ENCODE data around the gene SEC14L3. TPM values are rescaled to one million over a fixed set of nuclear protein-coding genes. Genes with fewer than 3 reads are reported as not detected.

Gene SEC14L3
- not detected for total RNA-seq
- under 1 TPM in 1 of 2 donors, not detected in 1; 0.05 TPM for polyA plus RNA-seq

DNA sequence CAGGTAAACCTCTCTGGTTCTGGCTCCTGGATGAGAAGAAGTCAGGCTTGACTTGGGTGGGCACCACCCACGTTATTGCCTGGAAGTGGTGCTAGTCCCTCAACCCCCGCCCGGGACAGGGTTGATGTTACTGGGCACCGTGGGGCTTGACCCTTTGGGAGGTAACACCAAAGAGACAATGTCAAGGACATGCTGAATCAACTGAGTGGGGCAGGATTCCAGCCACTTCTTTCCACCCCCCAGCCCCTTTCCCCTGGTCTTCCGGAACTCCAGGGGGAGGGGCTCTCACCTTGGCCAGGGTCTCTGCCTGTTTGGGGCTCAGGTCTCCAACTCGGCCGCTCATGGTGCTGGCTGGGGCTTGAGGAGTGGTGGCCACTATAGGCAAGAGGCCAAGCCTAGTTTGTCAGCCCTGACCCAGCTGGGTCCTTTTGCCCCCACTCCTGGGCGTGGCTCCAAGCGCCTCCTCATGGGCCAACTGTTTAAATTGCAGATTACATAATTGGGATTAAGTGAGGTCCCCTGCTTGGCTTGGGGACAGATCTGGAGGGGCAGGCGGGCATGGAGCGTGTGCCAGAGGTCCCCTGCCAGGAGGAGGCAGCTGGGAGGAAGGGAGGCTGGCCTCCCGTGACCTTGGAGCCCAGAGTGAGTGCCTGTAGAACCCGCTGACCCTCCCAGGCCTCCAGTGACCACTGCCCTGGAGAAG lies at the start of gene SEC14L3:
Gene SEC14L3, minus strand, starts transcription at position 402 of the 703 bp plus-strand sequence. Its CDS starts 59 bp downstream, at position 343.
- Histone ChIP-seq H3K4me1 (no peaks in the 10 kb centered on the region), H3K36me3 (no peaks in the 10 kb centered on the region), H3K9me3 (no peaks in the 10 kb centered on the region), H3K4me3 (no peak within 1 kb of the TSS), H3K27me3 (no peaks in the 10 kb centered on the region), H3K27ac (no peak within 1 kb of the TSS)
- TF ChIP-seq, protein P1, sequence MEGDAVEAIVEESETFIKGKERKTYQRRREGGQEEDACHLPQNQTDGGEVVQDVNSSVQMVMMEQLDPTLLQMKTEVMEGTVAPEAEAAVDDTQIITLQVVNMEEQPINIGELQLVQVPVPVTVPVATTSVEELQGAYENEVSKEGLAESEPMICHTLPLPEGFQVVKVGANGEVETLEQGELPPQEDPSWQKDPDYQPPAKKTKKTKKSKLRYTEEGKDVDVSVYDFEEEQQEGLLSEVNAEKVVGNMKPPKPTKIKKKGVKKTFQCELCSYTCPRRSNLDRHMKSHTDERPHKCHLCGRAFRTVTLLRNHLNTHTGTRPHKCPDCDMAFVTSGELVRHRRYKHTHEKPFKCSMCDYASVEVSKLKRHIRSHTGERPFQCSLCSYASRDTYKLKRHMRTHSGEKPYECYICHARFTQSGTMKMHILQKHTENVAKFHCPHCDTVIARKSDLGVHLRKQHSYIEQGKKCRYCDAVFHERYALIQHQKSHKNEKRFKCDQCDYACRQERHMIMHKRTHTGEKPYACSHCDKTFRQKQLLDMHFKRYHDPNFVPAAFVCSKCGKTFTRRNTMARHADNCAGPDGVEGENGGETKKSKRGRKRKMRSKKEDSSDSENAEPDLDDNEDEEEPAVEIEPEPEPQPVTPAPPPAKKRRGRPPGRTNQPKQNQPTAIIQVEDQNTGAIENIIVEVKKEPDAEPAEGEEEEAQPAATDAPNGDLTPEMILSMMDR (IDR thresholded peaks at IDR 0.05), result no peak
- no peak for ATAC-seq
- 47 to 48% methylated on average over 13 of the region's 13 CpGs for whole genome bisulfite sequencing, 2 donors
- intact Hi-C loops (cut with DNase I), result no loop called here
- DNase-seq, result no peak
- no peak for FAIRE-seq

DNA sequence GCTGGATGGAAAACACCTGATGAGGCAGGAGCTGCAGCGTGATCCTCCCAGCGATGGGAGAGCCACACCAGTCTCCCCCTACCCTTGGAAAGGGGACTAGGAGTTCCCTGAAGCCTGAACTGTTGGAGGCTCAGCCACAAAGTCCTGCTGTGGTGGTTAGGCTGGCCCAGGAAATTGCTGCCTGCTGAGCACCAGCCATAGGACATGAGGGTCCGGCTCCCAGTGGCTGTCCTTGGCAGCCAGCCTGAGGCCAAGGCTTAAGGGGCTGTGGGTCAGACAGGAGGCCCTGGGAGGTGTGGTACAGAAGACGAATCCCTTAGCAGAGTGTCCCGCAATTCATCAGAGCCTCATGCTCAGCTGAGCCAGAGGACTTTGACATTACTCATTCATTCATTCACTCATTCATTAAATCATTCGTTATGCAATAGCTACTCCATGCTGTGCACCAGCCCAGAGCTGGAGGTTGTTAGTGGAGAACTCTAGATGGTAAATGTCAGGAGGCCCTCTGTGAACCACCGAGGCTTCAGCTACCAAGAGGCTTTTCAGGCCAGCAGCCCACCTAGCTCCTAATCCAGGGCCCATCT lies 48.1 kb upstream of the SEC14L3 start:
- FAIRE-seq (no peak), ATAC-seq (no peak), DNase-seq (no peak)
- intact Hi-C loops (cut with DNase I), result no loop called here
- Histone ChIP-seq H3K4me1 (no peaks in the 10 kb centered on the region), H3K27ac (no peak overlapping the region), H3K36me3 (no peaks in the 10 kb centered on the region), H3K9me3 (no peaks in the 10 kb centered on the region), H3K27me3 (no peaks in the 10 kb centered on the region), H3K4me3 (no peak overlapping the region)
- TF ChIP-seq, protein P1 (IDR thresholded peaks at IDR 0.05), result no peak
- WGBS, 2 donors, result 77 to 84% methylated on average over 7 of the region's 7 CpGs

DNA sequence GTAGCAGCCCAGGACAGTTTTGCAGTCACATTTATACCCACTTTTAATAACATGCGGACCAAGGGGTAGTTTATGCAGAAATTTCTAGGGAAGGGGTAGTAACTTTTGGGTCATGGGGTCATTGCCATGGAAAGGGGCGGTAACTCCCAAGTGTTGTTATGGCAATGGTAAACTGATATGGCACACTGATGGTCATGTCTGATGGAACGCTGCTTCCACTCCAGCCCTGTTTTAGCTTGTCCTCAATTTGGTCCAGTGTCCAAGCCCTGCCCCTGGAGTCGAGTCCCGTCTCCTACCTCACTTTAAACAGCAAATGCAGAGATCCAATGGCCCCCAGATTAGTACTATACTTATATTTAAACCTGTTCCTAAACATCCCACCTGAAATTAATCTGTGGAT lies 44.9 kb upstream of the SEC14L3 start:
- Histone ChIP-seq H3K4me1 (no peaks in the 10 kb centered on the region), H3K36me3 (no peaks in the 10 kb centered on the region), H3K4me3 (no peak overlapping the region), H3K27ac (no peak overlapping the region), H3K9me3 (no peaks in the 10 kb centered on the region), H3K27me3 (no peaks in the 10 kb centered on the region)
- ATAC-seq (no peak), FAIRE-seq (no peak), DNase-seq (no peak)
- TF ChIP-seq, protein P1 (IDR thresholded peaks at IDR 0.05), result no peak
- intact Hi-C loops (cut with DNase I), result no loop called here
- 80 to 92% methylated on average over 5 of the region's 5 CpGs for WGBS, 2 donors

DNA sequence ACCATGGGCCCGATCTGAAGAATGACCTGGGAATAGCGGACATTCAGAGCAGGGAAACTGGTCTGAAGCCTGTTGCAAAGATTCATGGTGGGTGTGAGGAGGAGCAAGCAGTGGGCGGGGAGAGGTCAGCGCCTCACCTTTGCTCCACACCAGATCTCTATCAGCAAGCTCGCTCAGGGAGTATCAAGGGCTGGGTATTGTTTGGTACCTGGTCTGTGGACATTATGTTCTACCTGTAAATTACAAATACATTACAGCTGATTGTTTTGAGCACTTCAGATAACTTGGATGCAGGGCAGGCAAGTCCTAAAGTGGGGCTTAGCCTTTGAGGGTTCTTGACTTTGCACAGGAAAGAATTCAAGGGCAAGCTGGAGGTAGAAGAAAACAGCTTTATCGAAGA lies 44.5 kb upstream of the SEC14L3 start:
- Histone ChIP-seq H3K27ac (no peak overlapping the region), H3K9me3 (no peaks in the 10 kb centered on the region), H3K4me3 (no peak overlapping the region), H3K4me1 (no peaks in the 10 kb centered on the region), H3K36me3 (no peaks in the 10 kb centered on the region), H3K27me3 (no peaks in the 10 kb centered on the region)
- FAIRE-seq (no peak), DNase-seq (no peak), ATAC-seq (no peak)
- intact Hi-C loops (cut with DNase I), result no loop called here
- TF ChIP-seq, protein P1 (IDR thresholded peaks at IDR 0.05), result no peak
- WGBS, 2 donors, result 77 to 87% methylated on average over 6 of the region's 6 CpGs

DNA sequence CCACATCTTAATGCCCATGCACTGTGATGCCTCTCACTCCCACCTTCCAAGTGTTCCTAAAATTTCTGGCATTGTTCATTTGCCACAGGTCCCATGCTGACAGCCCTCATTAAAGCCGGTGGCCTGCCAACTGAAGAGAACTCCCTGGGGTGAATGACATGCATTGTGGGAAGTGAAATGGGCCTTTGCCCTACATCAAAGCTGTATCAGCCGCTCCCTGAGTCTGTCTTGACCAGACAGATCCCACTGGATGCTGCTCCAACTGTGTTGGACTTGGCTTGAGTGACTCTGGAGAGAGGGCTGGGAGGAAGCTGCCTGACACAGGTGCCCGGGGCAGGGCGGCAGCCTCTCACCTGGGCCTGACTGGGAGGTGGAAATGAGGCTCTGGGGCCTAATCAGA lies 42.4 kb upstream of the SEC14L3 start:
- Histone ChIP-seq H3K36me3 (no peaks in the 10 kb centered on the region), H3K27ac (no peak overlapping the region), H3K27me3 (no peaks in the 10 kb centered on the region), H3K4me1 (no peaks in the 10 kb centered on the region), H3K4me3 (no peak overlapping the region), H3K9me3 (no peaks in the 10 kb centered on the region)
- TF ChIP-seq, protein P1 (IDR thresholded peaks at IDR 0.05), result no peak
- DNase-seq (no peak), ATAC-seq (no peak), FAIRE-seq (no peak)
- intact Hi-C loops (cut with DNase I), result no loop called here
- 81 to 89% methylated on average over 4 of the region's 4 CpGs for WGBS, 2 donors

Data from pancreas (tissue), 10 donors.